GM19099 (cell line): ENCODE measurements around the gene PODXL.

Experiments
- POLR2A ChIP-seq: IDR thresholded peaks from 3 replicates; pipeline ENCODE4 v1.6.1; 2011; ENCODE audit warnings: low read depth; ENCODE audit not compliant: insufficient read length; ENCODE audit errors: extremely low read depth

PODXL gene

DNA sequence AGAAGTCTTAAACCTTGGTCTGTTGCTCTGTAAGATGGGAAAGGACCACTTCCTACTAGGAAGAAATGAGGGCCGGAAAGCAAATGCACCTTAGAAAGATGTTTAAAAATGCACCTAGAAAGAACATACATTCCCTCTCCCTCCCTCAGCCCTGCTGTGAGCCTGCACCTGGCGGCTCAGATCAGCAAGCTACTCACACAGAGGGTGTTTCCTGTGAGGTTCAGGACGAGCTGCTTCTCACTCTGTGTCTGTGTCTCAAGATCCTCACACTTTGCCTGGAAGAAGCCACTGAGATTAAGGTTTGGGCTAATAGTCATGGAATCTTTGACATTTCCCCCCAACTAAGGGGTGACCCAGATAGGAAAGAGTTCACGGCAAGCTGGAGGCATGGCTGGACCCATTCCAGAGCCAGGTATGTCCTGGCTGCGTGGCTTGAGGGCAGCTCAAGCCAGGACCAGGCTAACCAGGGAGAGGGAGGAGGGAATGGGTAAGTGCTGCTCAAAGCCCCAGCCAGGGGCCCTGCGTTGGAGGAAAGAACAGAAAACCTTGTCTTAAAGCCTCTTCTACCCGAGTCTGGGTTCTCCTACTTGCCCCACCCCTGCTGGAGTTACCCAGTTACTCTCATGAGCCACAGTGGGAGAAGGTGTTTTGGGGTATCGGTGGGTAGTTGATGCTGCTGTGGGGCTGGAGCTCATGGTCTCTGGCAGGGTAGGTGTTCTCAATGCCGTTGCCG, 47.5 kb downstream of the PODXL start:
- no peak for TF ChIP-seq POLR2A

DNA sequence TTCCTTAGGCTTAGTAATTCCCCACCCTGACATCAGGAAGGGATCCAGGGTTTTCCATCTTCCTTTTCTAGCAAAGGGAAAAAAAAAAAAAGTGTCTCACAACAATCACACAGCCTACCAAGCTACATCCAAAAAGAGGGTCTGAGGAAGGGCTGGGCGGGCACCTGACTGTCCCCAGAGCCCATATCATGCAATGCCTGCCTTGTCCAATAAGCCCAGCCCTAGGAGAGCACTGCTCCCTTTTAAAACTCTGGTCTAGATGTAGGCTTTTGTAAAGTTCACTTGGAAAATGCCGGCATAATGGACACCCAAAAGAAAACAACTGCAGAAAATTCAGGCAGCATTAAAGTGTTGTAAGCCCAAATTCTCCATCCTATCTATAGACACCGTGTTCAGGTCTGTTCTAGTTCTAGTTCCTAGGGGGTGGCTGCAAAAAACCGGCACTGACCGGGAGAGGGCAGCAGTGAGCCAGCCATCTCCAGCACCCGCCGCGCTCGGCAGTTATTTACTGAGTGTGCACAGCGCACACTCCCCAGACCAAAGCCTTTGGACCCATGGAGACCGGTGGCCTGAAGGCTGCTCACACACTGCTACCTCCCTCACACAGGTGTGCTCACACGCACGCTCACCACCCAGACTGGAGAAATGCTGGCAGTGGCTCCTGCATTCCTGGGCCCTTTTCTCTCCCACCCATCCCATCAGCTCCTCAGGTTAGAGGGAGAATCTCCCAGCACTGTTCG, 48.7 kb downstream of the PODXL start:
- no peak for TF ChIP-seq POLR2A

DNA sequence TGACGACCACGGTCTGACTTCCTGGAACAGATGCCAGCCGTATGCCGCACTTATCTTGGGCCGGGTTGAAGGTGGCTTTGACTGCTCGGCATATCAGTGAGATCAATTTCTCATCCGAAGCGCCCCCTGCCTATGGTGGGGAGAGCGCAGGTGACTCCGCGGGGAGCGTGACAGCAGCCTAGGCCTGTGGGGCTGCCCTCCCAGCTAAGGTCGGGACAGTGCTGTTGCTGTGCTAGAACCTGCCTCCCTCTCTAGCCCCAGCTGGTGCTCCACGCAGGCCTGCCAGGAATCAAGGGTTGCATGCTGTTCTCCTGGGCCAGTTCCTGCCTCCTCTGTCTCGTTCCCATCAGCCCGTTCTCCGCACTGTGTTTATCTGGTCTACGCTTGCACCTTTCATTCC, 49.8 kb downstream of the PODXL start:
- no peak for TF ChIP-seq POLR2A

DNA sequence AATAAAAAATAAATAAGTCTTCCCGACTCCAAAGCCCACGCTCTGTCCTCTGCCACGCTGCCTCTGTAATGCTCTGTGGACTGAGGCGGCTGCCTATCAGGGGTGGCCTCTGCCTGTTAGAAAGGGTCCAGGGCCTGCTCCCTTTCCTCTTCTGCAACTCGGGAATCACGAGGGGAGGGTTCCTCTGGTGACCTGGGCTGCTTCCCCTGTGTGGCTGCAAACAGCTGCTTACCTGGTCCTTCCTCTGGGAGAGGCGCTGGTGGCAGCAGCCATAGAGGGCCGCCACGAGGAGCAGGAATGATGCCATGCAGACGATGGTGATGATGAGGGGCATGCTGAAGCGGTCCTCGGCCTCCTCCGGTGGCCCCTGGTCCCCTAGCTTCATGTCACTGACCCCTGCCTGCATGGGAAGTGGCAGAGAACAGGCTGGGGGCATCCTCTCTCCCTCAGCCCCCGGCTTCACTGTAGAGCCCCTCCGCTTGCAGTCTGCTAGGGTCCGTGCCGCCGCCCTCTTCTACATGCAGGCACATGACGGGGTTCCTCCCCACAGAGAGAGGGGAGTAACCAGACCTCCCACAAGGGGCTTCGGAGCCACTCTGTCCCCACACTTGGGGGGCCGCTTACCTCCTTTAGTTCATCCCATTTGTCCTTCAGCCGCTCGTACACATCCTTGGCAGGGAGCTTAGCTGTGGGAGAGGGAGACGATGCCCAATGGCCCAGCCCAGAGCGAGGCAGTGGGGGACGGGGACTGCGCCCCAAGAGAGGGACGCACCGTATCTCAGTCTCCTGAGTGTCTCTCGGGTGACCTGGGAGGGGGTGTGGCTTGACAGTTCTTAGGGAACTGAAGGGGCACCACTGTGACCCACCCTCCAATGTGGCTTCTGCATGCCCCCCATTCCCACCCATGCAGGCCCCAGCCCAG, 50.5 kb downstream of the PODXL start:
- no peak for TF ChIP-seq POLR2A

DNA sequence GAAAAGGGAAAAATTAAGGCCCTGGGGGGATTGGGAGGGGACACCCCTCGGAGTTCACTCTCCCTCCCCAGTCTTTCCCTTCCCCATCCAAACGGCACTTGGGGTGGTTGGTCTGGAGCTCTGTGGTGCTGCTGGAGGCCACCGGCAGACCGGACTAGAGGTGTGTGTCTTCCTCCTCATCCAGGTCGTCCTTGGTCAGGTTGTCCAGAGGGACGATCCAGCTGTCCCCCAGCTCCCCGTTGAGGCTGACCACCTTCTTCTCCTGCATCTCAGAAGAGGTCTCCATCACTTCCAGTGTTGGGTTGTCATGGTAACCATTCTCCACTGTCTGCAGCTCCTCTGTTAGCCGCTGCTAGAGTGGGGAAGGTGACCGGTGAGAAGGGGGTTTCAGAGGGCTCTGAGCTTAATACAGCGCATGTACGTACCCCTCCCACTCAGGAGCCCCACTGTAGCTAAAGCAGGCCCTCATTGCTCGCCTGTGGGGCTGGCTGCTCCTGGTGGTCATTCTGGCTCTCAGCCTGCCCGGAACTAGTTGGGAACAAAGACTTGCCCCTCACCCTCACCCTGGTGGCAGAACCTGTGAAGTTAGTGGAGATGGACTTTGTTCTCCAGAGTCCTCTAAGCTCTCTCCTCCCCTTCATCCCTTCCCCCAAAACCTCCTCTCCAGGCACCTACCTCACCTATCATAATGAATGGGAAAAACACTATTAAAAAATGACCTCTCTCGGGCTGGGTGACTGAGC, 52.1 kb downstream of the PODXL start:
- no peak for TF ChIP-seq POLR2A

DNA sequence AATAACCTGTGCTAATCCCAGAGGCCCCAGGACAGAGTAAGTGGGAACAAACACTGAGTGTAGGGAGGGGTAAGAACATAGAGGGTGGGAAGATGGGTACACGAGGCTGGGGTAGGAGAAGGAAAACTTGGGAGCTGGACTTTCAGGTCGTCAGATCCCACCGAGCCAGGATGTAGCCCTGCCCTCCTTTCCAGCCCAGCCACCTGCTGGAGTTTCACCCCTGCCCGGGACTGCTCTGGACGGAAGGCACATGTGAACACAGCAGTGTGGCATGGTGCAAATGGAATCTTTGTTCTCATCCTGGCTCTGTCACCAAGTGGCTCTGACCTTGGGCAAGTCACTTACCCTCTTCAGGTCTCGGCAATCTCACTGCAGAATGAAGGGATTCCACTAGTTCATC, 52.8 kb downstream of the PODXL start:
- no peak for TF ChIP-seq POLR2A

DNA sequence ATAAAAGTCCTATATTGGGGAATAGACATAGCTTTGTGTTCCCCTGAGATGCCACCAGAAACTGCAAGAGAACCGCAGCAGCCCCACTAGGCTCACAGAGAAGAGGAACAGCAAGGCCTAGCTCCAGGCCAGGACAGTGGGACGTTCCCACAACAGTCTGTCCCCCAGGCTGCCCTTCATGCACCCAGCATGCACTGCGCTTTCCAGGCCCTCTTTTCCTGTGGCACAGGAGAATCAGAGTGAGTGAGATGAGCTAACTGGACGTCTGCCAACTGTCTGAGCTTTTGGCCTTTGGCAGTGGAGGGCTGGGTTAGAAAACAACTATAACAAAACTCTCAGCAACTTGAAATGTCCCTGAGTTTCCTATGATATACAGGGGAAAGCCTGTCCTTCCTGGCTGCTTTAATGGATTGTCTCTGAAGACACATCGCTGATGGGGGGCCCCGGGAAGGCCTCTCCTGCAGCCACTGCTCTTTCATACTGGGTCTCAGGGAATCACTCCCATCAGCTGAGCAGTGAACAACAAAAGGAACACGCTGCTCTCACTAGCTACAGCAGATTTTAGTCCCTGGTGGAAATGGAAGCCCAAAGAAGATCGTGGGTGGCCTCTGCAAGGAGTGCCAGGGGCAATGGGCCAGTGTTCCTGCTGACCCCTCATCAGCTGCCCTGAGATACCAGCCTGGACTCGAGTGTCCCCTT, 53.5 kb downstream of the PODXL start:
- no peak for TF ChIP-seq POLR2A

DNA sequence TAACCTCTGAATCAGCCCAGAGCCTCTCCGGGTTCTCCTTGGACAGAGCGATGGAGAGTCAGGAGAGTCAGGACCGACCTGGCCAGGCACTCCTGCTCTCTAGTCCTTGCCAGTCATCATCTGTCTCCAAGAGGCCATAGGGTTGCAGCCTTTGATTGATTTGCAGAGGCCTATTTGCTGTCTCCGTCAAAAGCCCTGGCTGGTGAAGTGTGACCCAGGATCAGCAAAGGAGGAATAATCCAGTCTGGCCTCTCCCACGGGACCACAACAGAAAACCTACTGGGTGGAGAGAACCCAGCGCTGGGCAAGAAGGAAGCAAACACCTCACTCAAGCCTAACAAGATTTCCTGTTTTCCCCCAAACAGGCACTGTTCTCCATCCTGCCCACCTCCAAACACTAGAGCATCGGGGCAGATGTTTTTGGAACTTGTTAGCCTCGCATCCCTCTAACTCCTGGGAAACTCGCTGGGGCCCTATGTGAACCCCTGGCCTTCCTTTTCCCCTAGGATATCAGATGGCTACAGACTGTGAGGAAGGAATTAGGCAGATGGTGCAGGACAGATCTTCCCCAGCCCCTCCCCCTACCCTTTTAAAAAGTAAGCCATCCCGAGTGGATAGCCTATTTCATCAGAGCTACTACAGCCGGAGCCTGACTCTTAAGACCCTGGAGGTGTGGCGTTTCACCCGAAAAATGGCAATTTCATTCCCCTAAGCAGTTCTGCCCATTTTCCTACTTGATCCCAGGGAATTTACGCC, 54.3 kb downstream of the PODXL start:
- TF ChIP-seq POLR2A: no peak

DNA sequence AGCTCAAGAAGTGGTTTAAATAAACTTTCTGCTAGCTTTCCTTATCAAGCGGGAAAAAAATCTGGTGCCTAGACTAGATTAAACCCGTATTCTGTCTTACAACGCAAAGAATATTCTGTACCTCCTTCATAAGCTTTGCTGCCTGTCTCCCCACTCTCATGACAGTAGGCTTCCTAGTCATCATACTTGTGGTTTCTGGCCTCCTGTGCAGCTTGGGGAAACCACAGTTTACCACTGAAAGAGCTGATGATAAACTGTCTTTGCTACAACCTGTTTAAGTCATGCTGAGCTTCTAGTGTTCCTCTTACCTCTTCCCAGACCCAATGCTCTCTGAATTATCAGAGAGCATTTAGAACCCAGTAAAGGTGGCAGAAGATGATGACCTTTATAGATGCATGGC, 55.0 kb downstream of the PODXL start:
- TF ChIP-seq POLR2A: no peak

DNA sequence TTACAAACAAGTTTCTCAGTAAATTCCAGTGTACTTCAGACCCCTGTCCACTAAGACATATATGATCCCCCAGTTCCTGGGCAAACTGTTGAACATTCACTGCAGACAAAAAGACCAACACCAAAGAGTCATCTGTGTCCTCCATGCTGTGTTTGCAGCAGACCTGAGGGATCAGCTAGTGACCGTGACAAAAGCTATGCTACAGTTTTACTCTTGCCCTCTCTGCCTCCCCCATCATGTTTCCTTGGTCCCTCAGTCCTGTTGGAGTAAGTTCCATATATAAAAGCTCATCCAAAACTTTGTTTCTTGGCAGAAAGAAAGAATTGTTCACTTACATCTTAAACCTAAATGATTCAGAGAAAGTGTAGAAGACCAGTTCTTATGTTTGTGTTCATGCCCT, 56.1 kb downstream of the PODXL start:
- no peak for TF ChIP-seq POLR2A

DNA sequence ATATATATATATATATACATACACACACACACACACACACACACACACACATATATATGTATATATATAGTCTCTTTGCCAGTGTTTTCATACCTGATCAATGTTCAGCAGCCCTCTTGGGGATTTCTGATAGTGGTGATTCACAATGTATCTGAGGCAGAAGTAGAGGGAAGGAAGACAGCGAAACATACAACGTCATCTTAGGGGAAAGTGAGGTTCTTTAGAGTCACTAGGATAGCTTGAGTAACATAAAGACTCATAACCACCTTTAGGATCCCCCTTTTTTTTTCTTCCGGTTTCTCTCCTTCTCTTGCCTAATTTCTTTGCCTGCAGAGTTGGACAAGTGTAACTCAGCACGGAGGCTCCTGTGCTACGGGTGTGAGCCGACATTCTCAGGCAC, 56.6 kb downstream of the PODXL start:
- no peak for TF ChIP-seq POLR2A

DNA sequence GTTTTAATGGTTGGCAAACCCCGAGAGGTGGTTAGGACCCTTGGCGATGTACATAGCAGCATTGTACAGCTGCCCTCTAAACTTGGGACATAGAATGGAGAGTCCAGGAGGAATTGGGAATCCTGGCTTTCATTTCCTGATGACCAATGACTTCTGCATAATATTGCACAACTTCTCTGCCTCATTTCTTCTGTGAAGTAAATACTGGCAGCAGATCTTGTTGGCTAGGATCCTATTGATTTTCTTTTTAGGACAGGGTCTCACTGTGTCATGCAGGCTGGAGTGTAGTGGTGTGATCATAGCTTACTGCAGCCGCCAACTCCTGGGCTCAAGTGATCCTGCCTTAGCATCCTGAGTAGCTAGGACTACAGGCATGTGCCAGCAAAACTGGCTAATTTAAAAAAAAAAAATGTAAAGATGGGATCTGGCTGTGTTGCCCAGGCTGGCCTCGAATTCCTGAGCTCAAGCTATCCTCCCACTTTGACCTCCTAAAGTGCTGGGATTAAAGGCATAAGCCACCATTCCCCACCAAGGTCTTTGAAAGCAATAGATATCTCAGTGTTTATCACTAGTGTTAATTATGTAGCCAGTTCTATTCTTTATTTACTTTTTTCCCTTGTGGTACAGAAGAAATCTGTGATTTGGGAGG, 58.1 kb downstream of the PODXL start:
- TF ChIP-seq POLR2A: no peak

DNA sequence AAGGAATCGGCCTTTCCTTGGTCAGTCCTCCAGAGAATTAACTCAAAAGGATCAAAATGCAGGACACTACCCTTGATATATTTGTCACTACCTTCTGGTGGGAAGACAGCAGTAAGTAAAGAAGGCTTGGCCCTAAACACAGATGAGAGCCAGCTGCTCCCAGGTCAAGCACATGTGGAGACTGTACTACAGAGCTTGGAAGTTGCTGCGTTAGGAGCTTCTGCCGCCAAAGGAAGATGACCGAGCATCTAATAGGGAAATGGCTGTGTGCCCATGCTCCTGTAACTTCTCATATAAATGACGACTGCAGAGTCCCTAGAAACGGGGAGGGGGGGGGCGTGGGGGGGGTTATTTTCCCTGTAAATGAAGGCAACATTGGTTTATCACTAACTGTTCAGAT, 59.0 kb downstream of the PODXL start:
- TF ChIP-seq POLR2A: no peak
